HEK293T (cell line): ENCODE measurements around the gene SAP30L.

Experiments
- CTCF ChIA-PET: fragments of 350-600 bp; formaldehyde crosslinking; extraction: SDS; loops from one replicate; lab custom pipeline; 2021; ENCODE audit warnings: antibody characterized with exemption, inconsistent platforms; lab: Yijun Ruan, JAX
- POLR2A ChIA-PET: fragments of 350-600 bp; formaldehyde crosslinking; extraction: SDS; loops from one replicate; lab custom pipeline; 2020; ENCODE audit warnings: antibody characterized with exemption, inconsistent platforms; lab: Yijun Ruan, JAX
- DNase-seq: peaks from one replicate; pipeline ENCODE4 v3.0.0; 2012; ENCODE audit warnings: mixed read lengths; ENCODE audit errors: extremely low spot score
- ARNT ChIP-seq: fragments of 450-650 bp; IDR thresholded peaks from 2 replicates; pipeline ENCODE4 v1.6.1; 2017; ENCODE audit warnings: mild to moderate bottlenecking
- BHLHE40 ChIP-seq: fragments of 450-650 bp; IDR thresholded peaks from 2 replicates; pipeline ENCODE4 v1.6.1; 2016; ENCODE audit warnings: mild to moderate bottlenecking, moderate library complexity, borderline replicate concordance
- CTBP1 ChIP-seq: fragments of 450-650 bp; IDR thresholded peaks from 2 replicates; pipeline ENCODE4 v1.6.1; 2016; ENCODE audit warnings: borderline replicate concordance
- ELF4 ChIP-seq: fragments of 450-650 bp; IDR thresholded peaks from 2 replicates; pipeline ENCODE4 v1.6.1; 2017; ENCODE audit warnings: antibody characterized with exemption
- FOXA1 ChIP-seq: fragments of 450-650 bp; IDR thresholded peaks from 2 replicates; pipeline ENCODE4 v1.6.1; 2016; ENCODE audit warnings: mild to moderate bottlenecking
- FOXK2 ChIP-seq: fragments of 450-650 bp; IDR thresholded peaks from 2 replicates; pipeline ENCODE4 v1.6.1; 2016; ENCODE audit warnings: mild to moderate bottlenecking
- FOXM1 ChIP-seq: fragments of 450-650 bp; IDR thresholded peaks from 2 replicates; pipeline ENCODE4 v1.6.1; 2017; ENCODE audit warnings: mild to moderate bottlenecking, borderline replicate concordance
- HDGF ChIP-seq: fragments of 450-650 bp; IDR thresholded peaks from 2 replicates; pipeline ENCODE4 v1.6.1; 2017; ENCODE audit warnings: antibody characterized with exemption, borderline replicate concordance
- L3MBTL2 ChIP-seq: fragments of 450-650 bp; conservative IDR thresholded peaks from 2 replicates; pipeline ENCODE4 v1.6.1; 2016; ENCODE audit warnings: mild to moderate bottlenecking
- LEF1 ChIP-seq: fragments of 450-650 bp; IDR thresholded peaks from 2 replicates; pipeline ENCODE4 v1.6.1; 2017; ENCODE audit warnings: mild to moderate bottlenecking, borderline replicate concordance
- NFRKB ChIP-seq: fragments of 450-650 bp; IDR thresholded peaks from 2 replicates; pipeline ENCODE4 v1.6.1; 2016; ENCODE audit warnings: mild to moderate bottlenecking, moderate library complexity
- SP1 ChIP-seq: fragments of 450-650 bp; IDR thresholded peaks from 2 replicates; pipeline ENCODE4 v1.6.1; 2017
- SUZ12 ChIP-seq: fragments of 450-650 bp; IDR thresholded peaks from 2 replicates; pipeline ENCODE4 v1.6.1; 2016; ENCODE audit warnings: mild to moderate bottlenecking
- TARDBP ChIP-seq: fragments of 450-650 bp; IDR thresholded peaks from 2 replicates; pipeline ENCODE4 v1.6.1; 2016
- ZNF384 ChIP-seq: fragments of 450-650 bp; IDR thresholded peaks from 2 replicates; pipeline ENCODE4 v1.6.1; 2016
- TF ChIP-seq, protein P1 (sequence below): fragments of 450-650 bp; IDR thresholded peaks from 2 replicates; pipeline ENCODE4 v1.6.1; 2016

Gene SAP30L

DNA sequence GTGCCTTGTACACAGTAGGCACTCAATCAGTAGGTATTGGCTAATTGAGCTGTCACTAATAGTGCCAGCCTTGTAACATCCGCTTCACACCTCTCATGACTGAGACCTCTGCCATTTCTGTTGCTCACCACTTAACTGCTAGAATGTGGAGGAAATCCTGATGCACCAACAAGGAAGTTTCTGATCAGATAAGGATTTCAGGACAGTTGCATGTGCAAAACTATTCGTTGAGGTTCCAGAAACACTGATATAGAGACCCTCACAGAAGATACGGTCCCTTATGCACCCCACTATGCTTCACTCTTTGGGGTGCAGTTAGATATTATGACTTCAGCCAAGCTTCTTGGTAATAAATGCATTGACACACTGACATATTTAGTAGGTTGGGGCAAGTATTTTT lies 10.7 kb downstream of the SAP30L start:
- ChIA-PET CTCF (no interaction called here), POLR2A (no interaction called here)
- DNase-seq = no peak
- TF ChIP-seq SUZ12 (no peak), ELF4 (no peak), ZNF384 (no peak), ARNT (no peak), CTBP1 (no peak), FOXA1 (no peak), TARDBP (no peak), FOXM1 (no peak), BHLHE40 (no peak)

DNA sequence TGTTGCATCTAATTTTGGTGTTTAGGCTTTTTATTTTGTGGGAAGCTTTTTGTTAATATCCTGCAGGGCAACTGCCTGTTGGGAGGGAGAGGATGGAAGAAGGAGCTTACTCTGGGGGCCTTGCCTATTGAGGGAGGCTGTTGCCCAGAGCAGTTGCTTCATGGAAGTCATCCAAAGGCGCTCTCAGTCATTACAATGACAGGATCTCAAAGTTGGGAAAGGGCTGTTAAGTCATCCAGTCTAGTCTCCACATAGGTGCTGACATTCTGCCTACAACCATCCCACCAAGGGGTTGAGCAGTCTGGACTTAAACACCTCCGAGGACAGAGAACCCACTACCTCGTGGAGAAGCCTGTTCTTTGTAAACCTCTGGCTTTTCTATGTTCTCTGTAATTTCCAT lies 13.2 kb downstream of the SAP30L start:
- ChIA-PET CTCF (interaction anchor here (0.7 to 1.7 kb wide), 2 partner anchors 9 to 387 kb away, joined by 3 to 23 read pairs; no protein-coding TSS in a partner anchor), POLR2A (no interaction called here)
- TF ChIP-seq ZNF384 (no peak), NFRKB (no peak), ARNT (no peak), L3MBTL2 (no peak), LEF1 (no peak), FOXA1 (no peak), FOXM1 (no peak), TARDBP (no peak), SUZ12 (no peak)
- DNase-seq = no peak

DNA sequence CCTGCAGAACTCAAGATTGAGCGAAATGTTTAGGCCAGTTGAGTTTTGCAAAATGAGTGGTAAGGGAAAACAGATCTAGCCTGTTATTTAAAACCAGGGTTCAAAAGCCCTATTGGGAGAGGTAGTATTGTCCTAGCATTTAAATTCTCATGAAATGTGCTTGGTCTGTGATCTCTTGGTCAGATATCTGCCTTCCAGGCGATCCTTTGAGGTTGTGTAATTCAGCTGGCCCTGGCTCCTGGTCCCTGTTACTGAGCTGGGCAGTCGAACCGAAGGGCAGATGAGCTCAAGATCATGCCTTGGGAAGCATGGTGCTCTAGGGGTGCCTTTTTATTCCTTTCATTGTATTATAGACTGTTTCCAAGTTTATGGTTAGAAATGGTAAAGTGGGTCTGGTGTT lies 14.4 kb downstream of the SAP30L start:
- ChIA-PET POLR2A (interaction anchor here (0.6 kb wide), 1 partner anchor 11 kb away, joined by 3 read pairs; no protein-coding TSS in a partner anchor), CTCF (interaction anchor here (0.8 kb wide), 1 partner anchor 39 kb away, joined by 3 read pairs; no protein-coding TSS in a partner anchor)
- TF ChIP-seq BHLHE40 (no peak), TARDBP (no peak), SP1 (no peak), SUZ12 (no peak), FOXM1 (no peak), FOXK2 (no peak), CTBP1 (no peak), L3MBTL2 (no peak), ZNF384 (no peak), LEF1 (no peak), ARNT (no peak), ELF4 (no peak), FOXA1 (no peak), HDGF (no peak), NFRKB (no peak)
- TF ChIP-seq, protein P1, sequence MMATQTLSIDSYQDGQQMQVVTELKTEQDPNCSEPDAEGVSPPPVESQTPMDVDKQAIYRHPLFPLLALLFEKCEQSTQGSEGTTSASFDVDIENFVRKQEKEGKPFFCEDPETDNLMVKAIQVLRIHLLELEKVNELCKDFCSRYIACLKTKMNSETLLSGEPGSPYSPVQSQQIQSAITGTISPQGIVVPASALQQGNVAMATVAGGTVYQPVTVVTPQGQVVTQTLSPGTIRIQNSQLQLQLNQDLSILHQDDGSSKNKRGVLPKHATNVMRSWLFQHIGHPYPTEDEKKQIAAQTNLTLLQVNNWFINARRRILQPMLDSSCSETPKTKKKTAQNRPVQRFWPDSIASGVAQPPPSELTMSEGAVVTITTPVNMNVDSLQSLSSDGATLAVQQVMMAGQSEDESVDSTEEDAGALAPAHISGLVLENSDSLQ = no peak
- DNase-seq = no peak

DNA sequence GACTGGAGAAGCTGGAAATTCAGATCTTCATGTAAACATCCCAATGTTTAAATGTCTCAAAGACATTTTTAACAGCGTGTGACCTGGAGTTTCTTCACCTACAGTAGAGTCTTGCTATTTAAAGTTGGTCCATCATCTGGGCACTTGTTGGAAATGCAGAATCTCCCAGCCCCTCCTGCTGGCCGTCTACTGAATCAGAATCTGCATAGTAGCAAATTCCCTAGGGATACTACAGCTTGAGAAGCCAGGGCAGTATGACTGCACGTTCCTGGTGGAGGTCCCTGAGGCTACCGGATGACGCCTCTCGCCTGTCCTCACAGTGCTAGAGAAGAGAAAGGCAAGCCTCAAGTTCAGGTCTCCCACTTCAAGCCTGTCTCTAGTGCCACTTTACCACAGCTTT lies 15.7 kb downstream of the SAP30L start:
- POLR2A ChIA-PET = no interaction called here
- CTCF ChIA-PET = interaction anchor here (0.6 to 2.1 kb wide), 6 partner anchors 11 to 406 kb away, joined by 3 to 14 read pairs (median 3); no protein-coding TSS in a partner anchor
- TF ChIP-seq FOXA1 (no peak), LEF1 (no peak), FOXM1 (no peak), SP1 (no peak), SUZ12 (no peak)
- no peak for DNase-seq

DNA sequence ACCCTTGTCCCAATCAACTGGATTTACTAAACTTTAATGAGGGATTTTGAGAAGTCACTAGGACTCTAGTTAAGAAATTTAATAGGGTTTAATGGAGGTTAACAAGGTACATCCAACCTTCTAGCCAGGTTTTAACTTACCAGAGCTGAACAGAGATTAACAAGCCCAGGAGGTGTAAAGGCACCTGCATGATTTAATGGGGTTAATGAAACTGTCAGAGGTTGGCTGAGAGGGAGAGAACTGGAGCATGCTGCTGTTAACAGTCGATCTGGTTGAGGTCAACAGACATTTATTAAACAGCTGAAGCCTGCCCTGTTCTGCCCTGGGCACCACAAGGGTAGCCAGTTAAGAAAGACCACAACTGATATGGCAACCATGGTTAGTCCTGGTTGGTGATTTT lies 18.6 kb downstream of the SAP30L start:
- POLR2A ChIA-PET = no interaction called here
- DNase-seq = no peak
- no peak for TF ChIP-seq LEF1
- CTCF ChIA-PET = interaction anchor here (0.9 to 1.3 kb wide), 3 partner anchors 143 to 176 kb away, joined by 3 to 5 read pairs (median 5); no protein-coding TSS in a partner anchor

DNA sequence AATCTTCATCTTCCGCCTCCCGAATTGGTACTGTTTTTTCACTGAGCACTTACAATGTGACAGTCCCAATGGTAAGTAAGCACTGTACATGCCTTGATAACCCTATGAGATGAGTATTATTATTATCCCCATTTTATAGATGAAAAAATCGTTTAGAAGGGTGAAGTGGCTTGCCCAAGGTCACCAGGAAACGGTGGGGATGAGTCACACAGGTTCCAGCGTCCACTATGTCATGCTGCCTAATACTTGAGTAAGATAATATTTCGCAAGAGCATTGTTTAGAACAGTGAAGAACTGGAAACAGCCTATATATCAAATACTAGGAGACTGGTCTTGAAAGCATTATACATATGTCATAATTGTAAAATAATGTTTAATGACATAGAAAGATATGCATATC lies 19.4 kb downstream of the SAP30L start:
- CTCF ChIA-PET = interaction anchor here (0.7 kb wide), 1 partner anchor 175 kb away, joined by 3 read pairs; no protein-coding TSS in a partner anchor
- TF ChIP-seq CTBP1 (no peak), ZNF384 (no peak), NFRKB (no peak)
- DNase-seq = no peak
- POLR2A ChIA-PET = interaction anchor here (1.6 kb wide), 1 partner anchor 19 kb away, joined by 4 read pairs; no protein-coding TSS in a partner anchor

DNA sequence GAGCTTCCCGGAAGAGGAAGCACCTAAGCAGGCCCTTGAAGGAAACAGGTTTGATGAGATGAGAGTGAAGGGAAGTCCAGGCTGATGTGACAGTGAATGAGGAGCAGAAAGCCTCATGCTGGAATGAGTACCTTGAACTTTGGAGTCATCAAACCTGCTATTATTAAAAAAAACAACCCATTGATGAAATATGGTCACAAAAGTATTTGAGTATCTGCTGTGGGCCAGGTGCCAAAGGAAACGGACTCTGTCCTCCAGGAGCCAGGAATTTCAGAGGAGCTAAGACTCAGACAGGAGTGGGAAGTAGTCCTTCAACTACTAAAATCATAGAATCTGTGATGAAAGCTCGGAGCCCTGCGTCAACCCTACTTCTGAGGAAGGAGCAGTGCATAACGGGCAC lies 20.4 kb downstream of the SAP30L start:
- CTCF ChIA-PET = interaction anchor here (0.7 to 3.3 kb wide), 7 partner anchors 8 to 174 kb away, joined by 3 to 43 read pairs (median 4); no protein-coding TSS in a partner anchor
- POLR2A ChIA-PET = interaction anchor here (1.6 kb wide), 1 partner anchor 18 kb away, joined by 4 read pairs; no protein-coding TSS in a partner anchor
- DNase-seq = no peak
- TF ChIP-seq L3MBTL2 = no peak
- no peak for TF ChIP-seq LEF1
- no peak for TF ChIP-seq HDGF
- no peak for TF ChIP-seq ARNT
- no peak for TF ChIP-seq FOXA1
- TF ChIP-seq SP1 = no peak

DNA sequence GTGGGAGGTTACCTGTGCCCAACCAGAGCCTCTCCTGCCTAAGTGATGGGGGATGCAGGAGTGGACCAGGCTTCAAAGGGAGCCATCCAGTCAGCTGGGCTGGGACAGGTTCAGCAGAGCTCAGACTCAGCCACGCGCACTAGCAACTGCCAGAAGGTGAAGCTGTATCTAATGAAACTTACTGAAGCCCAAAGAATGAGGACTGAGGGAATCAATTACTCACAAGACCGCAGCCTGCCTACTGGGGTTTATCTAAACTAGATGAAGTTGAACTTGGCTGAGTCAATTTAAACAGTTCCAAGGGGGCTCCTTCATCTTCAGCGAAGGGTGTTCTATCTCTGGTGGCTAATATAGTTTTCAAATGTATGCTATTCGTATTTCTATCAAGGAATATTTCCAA lies 20.9 kb downstream of the SAP30L start:
- TF ChIP-seq HDGF (no peak), TARDBP (no peak), ZNF384 (no peak), SUZ12 (no peak), FOXK2 (no peak), SP1 (no peak), FOXM1 (no peak), FOXA1 (no peak)
- ChIA-PET CTCF (interaction anchor here (0.5 to 3.3 kb wide), 7 partner anchors 9 to 184 kb away, joined by 3 to 43 read pairs (median 4); no protein-coding TSS in a partner anchor), POLR2A (interaction anchor here (1.6 kb wide), 1 partner anchor 17 kb away, joined by 4 read pairs; no protein-coding TSS in a partner anchor)
- no peak for DNase-seq
